Brain microvascular endothelial cell (primary cell): ENCODE data around the gene WBP11.

Source experiments
- DNase-seq: peaks from one replicate; pipeline ENCODE4 v3.0.0-alpha.2; 2020
- H3K27ac ChIP-seq: fragments of 250-450 bp; sonication (Bioruptor Pico); 2 replicates; pipeline ENCODE4 v1.5.1; 2020; ENCODE audit warnings: mild to moderate bottlenecking, moderate library complexity
- H3K27me3 ChIP-seq: fragments of 250-450 bp; sonication (Bioruptor Pico); replicated peaks from 2 replicates; pipeline ENCODE4 v1.5.1; 2020; ENCODE audit warnings: mild to moderate bottlenecking
- H3K36me3 ChIP-seq: fragments of 250-450 bp; sonication (Bioruptor Pico); replicated peaks from 2 replicates; pipeline ENCODE4 v1.5.1; 2020; ENCODE audit warnings: mild to moderate bottlenecking
- H3K4me3 ChIP-seq: 2 replicates; pipeline ENCODE4 v1.5.1; 2011; ENCODE audit warnings: low read depth, mild to moderate bottlenecking, control low read depth, low read length, moderate library complexity
- in situ Hi-C: cut with HindIII; loops from 2 replicates; pipeline ENCODE4 v1.10.0; 2017; ENCODE audit warnings: low sequenced_read_pairs, low pct_ligation_motif_present
- TF ChIP-seq, protein P1 (sequence below): IDR thresholded peaks from 2 replicates; pipeline ENCODE4 v1.5.1; 2011; ENCODE audit warnings: low read depth, mild to moderate bottlenecking, moderate library complexity, low read length, control low read depth, inconsistent platforms; ENCODE audit errors: missing control alignments

The WBP11 gene

DNA sequence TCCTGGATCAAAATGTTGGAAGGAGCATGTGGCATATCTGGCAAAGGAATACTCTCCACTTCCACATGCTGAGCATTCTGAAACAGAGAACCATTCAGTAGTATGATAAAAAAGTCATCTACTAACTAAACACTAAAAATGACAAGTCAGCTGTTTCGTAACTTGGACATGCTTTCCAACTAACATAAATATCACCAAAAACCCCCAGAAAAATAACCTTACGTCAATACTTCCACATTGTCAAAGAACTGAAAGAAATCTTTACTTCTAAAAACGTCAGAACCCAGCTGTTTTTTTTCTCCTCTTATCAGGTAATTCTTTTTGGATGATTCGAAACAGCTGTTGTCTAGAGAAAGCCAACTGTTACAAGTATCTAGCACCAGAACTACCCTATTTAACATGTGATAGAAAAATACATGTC, 8.2 kb downstream of the WBP11 start:
- no peak for DNase-seq
- H3K36me3 ChIP-seq, result peaks cover 44% of the 10 kb centered on the region
- in situ Hi-C loops, result no loop called here

DNA sequence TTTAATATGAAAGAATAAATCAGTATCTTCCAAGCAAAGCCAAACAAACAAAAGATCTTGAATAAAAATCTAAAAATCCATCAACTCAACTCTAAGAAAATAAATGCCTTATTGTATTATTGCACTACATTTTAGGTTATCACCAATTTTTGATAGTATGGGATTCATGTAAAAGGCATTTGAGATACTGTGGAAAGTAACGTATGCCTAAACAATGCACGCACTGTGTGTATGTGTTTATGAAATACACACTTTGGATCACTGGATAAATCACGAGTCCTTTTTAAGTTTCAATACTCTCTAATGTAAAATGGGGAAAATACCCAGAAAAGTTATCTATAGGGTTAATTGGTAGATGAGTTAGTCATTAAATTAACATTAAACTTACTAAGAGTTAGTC, 17.7 kb downstream of the WBP11 start:
- DNase-seq, result no peak
- peaks cover 43% of the 10 kb centered on the region for H3K36me3 ChIP-seq
- TF ChIP-seq, protein P1, sequence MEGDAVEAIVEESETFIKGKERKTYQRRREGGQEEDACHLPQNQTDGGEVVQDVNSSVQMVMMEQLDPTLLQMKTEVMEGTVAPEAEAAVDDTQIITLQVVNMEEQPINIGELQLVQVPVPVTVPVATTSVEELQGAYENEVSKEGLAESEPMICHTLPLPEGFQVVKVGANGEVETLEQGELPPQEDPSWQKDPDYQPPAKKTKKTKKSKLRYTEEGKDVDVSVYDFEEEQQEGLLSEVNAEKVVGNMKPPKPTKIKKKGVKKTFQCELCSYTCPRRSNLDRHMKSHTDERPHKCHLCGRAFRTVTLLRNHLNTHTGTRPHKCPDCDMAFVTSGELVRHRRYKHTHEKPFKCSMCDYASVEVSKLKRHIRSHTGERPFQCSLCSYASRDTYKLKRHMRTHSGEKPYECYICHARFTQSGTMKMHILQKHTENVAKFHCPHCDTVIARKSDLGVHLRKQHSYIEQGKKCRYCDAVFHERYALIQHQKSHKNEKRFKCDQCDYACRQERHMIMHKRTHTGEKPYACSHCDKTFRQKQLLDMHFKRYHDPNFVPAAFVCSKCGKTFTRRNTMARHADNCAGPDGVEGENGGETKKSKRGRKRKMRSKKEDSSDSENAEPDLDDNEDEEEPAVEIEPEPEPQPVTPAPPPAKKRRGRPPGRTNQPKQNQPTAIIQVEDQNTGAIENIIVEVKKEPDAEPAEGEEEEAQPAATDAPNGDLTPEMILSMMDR, result no peak

More for the DNA sequence above, 8.2 kb downstream of the WBP11 start:
- no peak overlapping the region for H3K4me3 ChIP-seq
- H3K27me3 ChIP-seq, result no peaks in the 10 kb centered on the region
- TF ChIP-seq, protein P1, result no peak
- no peak overlapping the region for H3K27ac ChIP-seq

DNA sequence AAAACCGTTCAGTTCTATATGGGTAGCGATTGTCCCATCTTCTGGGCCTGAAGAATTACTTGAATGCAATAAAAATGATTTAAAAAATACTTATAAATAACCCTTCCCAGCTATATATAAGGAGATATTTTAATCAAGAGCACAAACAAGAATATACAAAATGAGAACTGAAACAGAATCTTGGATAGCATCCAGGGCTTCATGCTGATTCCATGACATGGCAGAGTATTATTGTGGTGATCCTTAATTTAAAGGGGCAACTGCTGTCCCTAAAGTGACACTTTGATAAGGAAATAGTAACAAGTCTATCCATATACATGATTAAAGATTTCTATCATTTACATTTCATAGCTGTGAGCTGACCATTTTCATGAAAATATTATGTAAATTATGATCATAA, 18.8 kb downstream of the WBP11 start:
- in situ Hi-C loops, result no loop called here
- DNase-seq, result no peak
- Histone ChIP-seq H3K27ac (no peak overlapping the region), H3K27me3 (no peaks in the 10 kb centered on the region), H3K36me3 (peaks cover 32% of the 10 kb centered on the region), H3K4me3 (no peak overlapping the region)
- TF ChIP-seq, protein P1, result no peak

More for the DNA sequence above, 17.7 kb downstream of the WBP11 start:
- H3K4me3 ChIP-seq, result no peak overlapping the region
- in situ Hi-C loops, result no loop called here
- no peaks in the 10 kb centered on the region for H3K27me3 ChIP-seq
- H3K27ac ChIP-seq, result no peak overlapping the region

DNA sequence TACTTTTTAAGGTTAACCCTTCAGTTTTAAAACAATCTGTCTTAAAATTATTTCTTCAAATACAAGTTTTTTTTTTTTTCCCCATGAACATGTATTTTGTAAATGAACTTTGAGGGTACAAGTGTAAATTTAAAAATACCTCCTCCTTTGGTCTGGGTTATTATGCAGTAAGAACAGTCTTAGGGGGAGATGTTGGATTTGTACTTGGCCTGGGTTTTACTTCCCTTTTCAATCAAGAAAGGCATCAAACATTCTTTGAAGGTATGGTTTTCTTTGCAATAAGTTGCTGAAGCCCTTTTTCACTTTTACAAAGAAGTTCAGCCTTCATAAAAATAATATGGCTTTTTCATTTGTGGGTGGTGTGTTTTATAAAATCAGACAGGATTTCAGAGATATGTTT, 20.5 kb downstream of the WBP11 start:
- DNase-seq, result no peak
- H3K27me3 ChIP-seq, result no peaks in the 10 kb centered on the region
- no peak overlapping the region for H3K27ac ChIP-seq
- TF ChIP-seq, protein P1, result no peak
- H3K4me3 ChIP-seq, result no peak overlapping the region
- in situ Hi-C loops, result no loop called here
- H3K36me3 ChIP-seq, result peaks cover 19% of the 10 kb centered on the region

DNA sequence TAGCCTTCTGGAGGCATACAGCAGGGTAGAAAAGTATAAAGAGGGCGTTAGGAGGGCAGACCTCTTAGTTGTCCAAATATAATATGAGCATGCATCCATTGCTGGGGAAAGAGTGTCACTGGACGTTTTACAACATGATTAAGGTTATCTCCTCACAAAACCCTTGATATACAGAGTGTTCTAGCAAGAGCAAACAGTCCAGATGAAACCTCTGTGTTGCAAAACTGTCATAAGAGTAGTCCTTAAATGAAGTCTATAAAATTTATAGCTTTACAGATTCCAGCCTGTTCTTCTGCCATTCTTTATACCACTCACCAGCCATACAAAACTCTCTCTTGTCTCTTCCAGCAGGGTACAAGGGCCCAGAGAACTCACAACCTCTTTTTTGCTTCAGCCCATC, 21.7 kb downstream of the WBP11 start:
- peaks cover 8% of the 10 kb centered on the region for H3K36me3 ChIP-seq
- H3K4me3 ChIP-seq, result no peak overlapping the region
- in situ Hi-C loops, result no loop called here
- no peak for DNase-seq
- TF ChIP-seq, protein P1, result no peak
- H3K27ac ChIP-seq, result no peak overlapping the region
- no peaks in the 10 kb centered on the region for H3K27me3 ChIP-seq

DNA sequence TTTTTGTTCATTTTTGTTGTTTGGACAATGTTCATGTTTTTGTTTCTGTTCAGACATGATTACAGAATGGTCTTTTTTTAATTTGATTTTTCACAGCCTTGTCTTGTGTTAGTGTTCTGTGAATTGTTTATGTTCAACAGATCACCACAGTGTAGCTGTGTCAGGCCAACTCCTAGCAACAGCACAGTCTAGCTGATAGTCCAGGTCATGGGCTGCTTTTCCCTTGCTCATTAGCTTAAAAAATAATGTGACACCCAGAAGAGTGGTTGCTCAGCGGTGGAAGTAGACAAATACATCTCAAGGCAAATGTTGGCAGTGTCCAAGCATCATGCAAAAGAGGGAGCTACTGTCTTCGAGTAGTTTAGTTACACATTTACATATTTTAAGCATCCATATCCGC, 22.4 kb downstream of the WBP11 start:
- TF ChIP-seq, protein P1, result no peak
- H3K4me3 ChIP-seq, result no peak overlapping the region
- peaks cover 8% of the 10 kb centered on the region for H3K36me3 ChIP-seq
- no peaks in the 10 kb centered on the region for H3K27me3 ChIP-seq
- DNase-seq, result no peak
- H3K27ac ChIP-seq, result no peak overlapping the region
- in situ Hi-C loops, result no loop called here
